Ovary (tissue), 9 donors: ENCODE data around the gene MAPK8. TPM values are rescaled to one million over a fixed set of nuclear protein-coding genes. Genes with fewer than 3 reads are reported as not detected.

Experiments used
- DNase-seq, 5 donors: peaks; one replicate each; pipeline ENCODE4 v3.0.0-alpha.2; 2019 to 2020
- H3K27ac ChIP-seq, 2 donors: fragments of 200-600 bp; one replicate each; pipeline versions ENCODE4 v1.5.1 to v1.8.0; 2019 to 2022
- H3K27me3 ChIP-seq: fragments of 200-600 bp; one replicate; pipeline ENCODE4 v1.8.0; 2022
- H3K36me3 ChIP-seq: fragments of 200-600 bp; sonication (generic); one replicate; pipeline ENCODE4 v1.5.1; 2019
- H3K4me1 ChIP-seq: one replicate; pipeline ENCODE4 v1.8.1; 2013; ENCODE audit warnings: mild to moderate bottlenecking, moderate library complexity; ENCODE audit not compliant: insufficient read depth
- H3K4me3 ChIP-seq: fragments of 200-600 bp; sonication (generic); one replicate; pipeline ENCODE4 v1.5.1; 2017
- H3K9me3 ChIP-seq, 2 donors: fragments of 200-600 bp in 1 of 2; sonication (generic) in 1 of 2; one replicate each; pipeline versions ENCODE4 v1.5.1 to v1.8.1; 2013 to 2019; ENCODE audit warnings: mild to moderate bottlenecking in 1 of 2, moderate library complexity in 1 of 2
- CTCF ChIP-seq, 3 donors: fragments of 450-650 bp in 2 of 3; fragments of 200-600 bp in 1 of 3; IDR thresholded peaks; one replicate each; pipeline versions ENCODE4 v1.5.1 to v1.8.0; 2016 to 2022; ENCODE audit warnings: antibody characterized with exemption in 3 of 3, mild to moderate bottlenecking in 1 of 3
- EP300 ChIP-seq: sonication (generic); formaldehyde crosslinking; IDR thresholded peaks from one replicate; pipeline ENCODE4 v1.6.1; 2017; ENCODE audit warnings: antibody characterized with exemption
- POLR2A ChIP-seq: fragments of 450-650 bp; IDR thresholded peaks from one replicate; pipeline ENCODE4 v1.6.1; 2017; ENCODE audit warnings: antibody characterized with exemption, mild to moderate bottlenecking, moderate library complexity
- WGBS, 3 donors: extraction: QIAGEN DNeasy Blood & Tissue Kit in 1 of 3; methylation state at CpG; one replicate each; pipeline versions ENCODE4 v1.1.5 to v1.1.7; 2013 to 2017; 5-methylcytosine and 5-hydroxymethylcytosine counted together
- intact Hi-C, 4 donors: fragments of 100-400 bp; cut with DNase I; formaldehyde crosslinking; loops; one replicate each; pipeline versions ENCODE4 v1.11.0 to v1.15.1; 2022 to 2023
- polyA plus RNA-seq, 2 donors: library from polyadenylated mRNA; stranded (reverse); fragments of 200-250 nt in 1 of 2; fragments of 350-450 nt in 1 of 2; fragmentation: Illumina TruSeq in 1 of 2; extraction: RNeasy Lipid Tissue Mini Kit (QIAGEN cat#74804) in 1 of 2; gene quantifications; one replicate each; pipeline ENCODE4 v1.2.3, GENCODE V29; 2013 to 2014
- total RNA-seq, 7 donors: library from RNA; depleted of rRNA in 2 of 7; stranded (reverse); fragments of >200 nt in 2 of 7; fragmentation: NEBNext Ultra II Directional in 3 of 7; extraction: Animal tissue kit (Norgen Biotek cat#: 25700) in 3 of 7; gene quantifications; one replicate each; pipeline versions ENCODE4 v1.1.0 to v1.2.4, GENCODE V29; 2016 to 2023
- donor health status: DM: no; HTN: no; CAD: no; lungs with moderate emphysema.
- donor health status: DM: no; HTN: no; CAD: no.
- donor health status: Bipolar disorder and iron deficiency.
- donor health status: DM: yes; HTN: yes; CAD: no.
- donor health status: DM: no; HTN: no; CAD: no.
- donor health status: DM: yes; HTN: yes; CAD: no.

The MAPK8 gene
- total and polyA plus RNA-seq, 9 donors = 21.9 to 110 (median 68.6) TPM

GRCh38 chr10:48300556-48300955 is 5.9 kb upstream of the MAPK8 start:
- H3K27me3 ChIP-seq = no peaks in the 10 kb centered on the region
- H3K9me3 ChIP-seq = no peaks in the 10 kb centered on the region
- intact Hi-C loops = loop anchor here in 1 of 4 donors (10.0 kb wide), 1 partner anchor 1234 kb away; the partner anchor contains the start of gene ERCC6
- H3K4me3 ChIP-seq = no peak overlapping the region
- no peak for TF ChIP-seq CTCF (IDR thresholded peaks at IDR 0.05)
- no peak for TF ChIP-seq POLR2A
- TF ChIP-seq EP300 = no peak
- WGBS, 3 donors = 74 to 75% (median 74%) methylated on average over 2 of the region's 2 CpGs
- no peak overlapping the region for H3K27ac ChIP-seq
- H3K36me3 ChIP-seq = no peaks in the 10 kb centered on the region
- DNase-seq = no peak
- no peaks in the 10 kb centered on the region for H3K4me1 ChIP-seq

- Histone ChIP-seq H3K4me1 (peaks cover 4% of the 10 kb centered on the region), H3K27me3 (no peaks in the 10 kb centered on the region), H3K27ac (no peak overlapping the region), H3K36me3 (no peaks in the 10 kb centered on the region), H3K9me3 (no peaks in the 10 kb centered on the region), H3K4me3 (no peak overlapping the region)
- intact Hi-C loops = loop anchor here in 1 of 4 donors (10.0 kb wide), 1 partner anchor 1232 kb away; the partner anchor contains the start of gene ERCC6
- 84 to 90% (median 85%) methylated on average over 8 of the region's 8 CpGs for WGBS, 3 donors
- no peak for DNase-seq
- TF ChIP-seq POLR2A (no peak), CTCF (IDR thresholded peaks at IDR 0.05) (no peak), EP300 (no peak)
Measured at GRCh38 chr10:48302515-48303476, 3.7 kb upstream of the MAPK8 start.

GRCh38 chr10:48305905-48306264 is 592 bp upstream of the MAPK8 start:
- WGBS, 3 donors = 38 to 48% (median 44%) methylated on average over 9 of the region's 9 CpGs
- intact Hi-C loops = loop anchor here in 1 of 4 donors (10.0 kb wide), 1 partner anchor 1229 kb away; the partner anchor contains the start of gene ERCC6
- Histone ChIP-seq H3K4me3 (peak overlapping the region; percentile 88), H3K36me3 (no peaks in the 10 kb centered on the region), H3K27me3 (no peaks in the 10 kb centered on the region), H3K4me1 (peaks cover 8% of the 10 kb centered on the region), H3K9me3 (no peaks in the 10 kb centered on the region), H3K27ac (peak overlapping the region; percentile 12 to 96)
- DNase-seq = no peak
- TF ChIP-seq POLR2A (no peak), EP300 (no peak), CTCF (IDR thresholded peaks at IDR 0.05) (no peak)

- no peaks in the 10 kb centered on the region for H3K27me3 ChIP-seq
- H3K9me3 ChIP-seq = no peaks in the 10 kb centered on the region
- 0 to 1% (median 1%) methylated on average over 48 to 69 of the region's 70 CpGs for WGBS, 3 donors
- DNase-seq = peak; percentile 66 to 84 (median 67)
- peak overlapping the region; percentile 88 for H3K4me3 ChIP-seq
- peaks cover 8% of the 10 kb centered on the region for H3K4me1 ChIP-seq
- intact Hi-C loops = loop anchor here in 1 of 4 donors (10.0 kb wide), 1 partner anchor 1228 kb away; the partner anchor contains the start of gene ERCC6
- H3K27ac ChIP-seq = peak overlapping the region; percentile 85 to 96
- no peaks in the 10 kb centered on the region for H3K36me3 ChIP-seq
- TF ChIP-seq EP300 (no peak), POLR2A (no peak), CTCF (IDR thresholded peaks at IDR 0.05) (no peak)
Measured at GRCh38 chr10:48306870-48307710, 613 bp downstream of the MAPK8 start.
